SK-N-SH treated with all-trans-retinoic acid at 6 μM for 48 hours (cell line): ENCODE measurements around the gene RWDD4.

ENCODE experiments used
- GLIS3 ChIP-seq: fragments of 250-450 bp; sonication (Bioruptor Pico); IDR thresholded peaks from 2 replicates; pipeline ENCODE4 v1.5.0; 2020; ENCODE audit warnings: mild to moderate bottlenecking, moderate library complexity
- OSR1 ChIP-seq: fragments of 250-450 bp; sonication (Bioruptor Pico); IDR thresholded peaks from 2 replicates; pipeline ENCODE4 v1.8.0; 2022; ENCODE audit warnings: moderate library complexity, mild to moderate bottlenecking, inconsistent platforms
- PPARA ChIP-seq: fragments of 250-450 bp; sonication (Bioruptor Pico); IDR thresholded peaks from 2 replicates; pipeline ENCODE4 v1.5.0; 2020; ENCODE audit warnings: mild to moderate bottlenecking, borderline replicate concordance
- SNAI2 ChIP-seq: fragments of 250-450 bp; sonication (Bioruptor Pico); IDR thresholded peaks from 2 replicates; pipeline ENCODE4 v1.5.0; 2020; ENCODE audit warnings: mild to moderate bottlenecking, moderate library complexity
- TCF4 ChIP-seq: fragments of 250-450 bp; sonication (Bioruptor Pico); IDR thresholded peaks from 2 replicates; pipeline ENCODE4 v1.8.0; 2021; ENCODE audit warnings: mild to moderate bottlenecking, moderate library complexity, borderline replicate concordance
- TOX ChIP-seq: fragments of 250-450 bp; sonication (Bioruptor Pico); IDR thresholded peaks from 2 replicates; pipeline ENCODE4 v1.8.0; 2021; ENCODE audit warnings: mild to moderate bottlenecking, moderate library complexity, borderline replicate concordance
- ZFP30 ChIP-seq: fragments of 450-650 bp; formaldehyde crosslinking; IDR thresholded peaks from 2 replicates; pipeline ENCODE4 v1.5.0; 2022; ENCODE audit warnings: mild to moderate bottlenecking, moderate library complexity
- ZNF565 ChIP-seq: fragments of 450-650 bp; formaldehyde crosslinking; conservative IDR thresholded peaks from 2 replicates; pipeline ENCODE4 v1.5.0; 2020; ENCODE audit warnings: low read depth, mild to moderate bottlenecking, moderate library complexity
- ZNF8 ChIP-seq: fragments of 450-650 bp; formaldehyde crosslinking; IDR thresholded peaks from 2 replicates; pipeline ENCODE4 v1.5.0; 2020; ENCODE audit warnings: mild to moderate bottlenecking, moderate library complexity
- TF ChIP-seq, protein P1 (sequence below): fragments of 250-450 bp; sonication (Bioruptor Pico); IDR thresholded peaks from 2 replicates; pipeline ENCODE4 v1.8.0; 2020; ENCODE audit warnings: mild to moderate bottlenecking, moderate library complexity, borderline replicate concordance
- TF ChIP-seq, protein P2 (sequence below): fragments of 250-450 bp; sonication (Bioruptor Pico); IDR thresholded peaks from 2 replicates; pipeline ENCODE4 v1.8.0; 2021; ENCODE audit warnings: low read depth, mild to moderate bottlenecking, moderate library complexity, borderline replicate concordance
- TF ChIP-seq, protein P3 (sequence below): fragments of 250-450 bp; sonication (Bioruptor Pico); IDR thresholded peaks from 2 replicates; pipeline ENCODE4 v1.5.1; 2020; ENCODE audit warnings: low read depth, mild to moderate bottlenecking, moderate library complexity

DNA sequence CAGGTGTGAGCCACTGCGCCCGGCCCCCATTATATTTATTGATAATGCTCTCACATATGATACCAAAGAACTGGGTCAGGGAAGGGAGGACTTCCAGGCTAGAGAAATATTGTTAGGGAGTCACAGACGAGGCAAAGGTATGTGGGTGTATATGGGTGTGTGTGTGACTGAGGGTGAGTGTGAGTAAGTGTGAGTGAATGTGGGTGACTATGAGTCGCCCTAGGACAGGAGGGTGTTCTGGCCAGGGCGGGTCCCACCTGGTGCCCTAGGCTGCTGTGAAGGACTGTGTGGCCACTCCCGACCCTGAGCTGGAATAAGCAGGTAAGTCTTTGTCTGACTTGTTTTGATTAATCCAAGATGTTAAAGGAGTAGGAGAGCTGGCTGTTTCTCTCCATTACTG, 34.4 kb downstream of the RWDD4 start:
- TF ChIP-seq, protein P1, sequence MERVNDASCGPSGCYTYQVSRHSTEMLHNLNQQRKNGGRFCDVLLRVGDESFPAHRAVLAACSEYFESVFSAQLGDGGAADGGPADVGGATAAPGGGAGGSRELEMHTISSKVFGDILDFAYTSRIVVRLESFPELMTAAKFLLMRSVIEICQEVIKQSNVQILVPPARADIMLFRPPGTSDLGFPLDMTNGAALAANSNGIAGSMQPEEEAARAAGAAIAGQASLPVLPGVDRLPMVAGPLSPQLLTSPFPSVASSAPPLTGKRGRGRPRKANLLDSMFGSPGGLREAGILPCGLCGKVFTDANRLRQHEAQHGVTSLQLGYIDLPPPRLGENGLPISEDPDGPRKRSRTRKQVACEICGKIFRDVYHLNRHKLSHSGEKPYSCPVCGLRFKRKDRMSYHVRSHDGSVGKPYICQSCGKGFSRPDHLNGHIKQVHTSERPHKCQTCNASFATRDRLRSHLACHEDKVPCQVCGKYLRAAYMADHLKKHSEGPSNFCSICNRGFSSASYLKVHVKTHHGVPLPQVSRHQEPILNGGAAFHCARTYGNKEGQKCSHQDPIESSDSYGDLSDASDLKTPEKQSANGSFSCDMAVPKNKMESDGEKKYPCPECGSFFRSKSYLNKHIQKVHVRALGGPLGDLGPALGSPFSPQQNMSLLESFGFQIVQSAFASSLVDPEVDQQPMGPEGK (CRISPR knock-in tag): no peak
- TF ChIP-seq TOX (CRISPR knock-in tag) (no peak), TCF4 (no peak), ZNF8 (CRISPR knock-in tag) (no peak), PPARA (CRISPR knock-in tag) (no peak), ZFP30 (CRISPR knock-in tag) (no peak), GLIS3 (no peak), ZNF565 (no peak), OSR1 (CRISPR knock-in tag) (no peak), SNAI2 (CRISPR knock-in tag) (no peak)
- TF ChIP-seq, protein P2, sequence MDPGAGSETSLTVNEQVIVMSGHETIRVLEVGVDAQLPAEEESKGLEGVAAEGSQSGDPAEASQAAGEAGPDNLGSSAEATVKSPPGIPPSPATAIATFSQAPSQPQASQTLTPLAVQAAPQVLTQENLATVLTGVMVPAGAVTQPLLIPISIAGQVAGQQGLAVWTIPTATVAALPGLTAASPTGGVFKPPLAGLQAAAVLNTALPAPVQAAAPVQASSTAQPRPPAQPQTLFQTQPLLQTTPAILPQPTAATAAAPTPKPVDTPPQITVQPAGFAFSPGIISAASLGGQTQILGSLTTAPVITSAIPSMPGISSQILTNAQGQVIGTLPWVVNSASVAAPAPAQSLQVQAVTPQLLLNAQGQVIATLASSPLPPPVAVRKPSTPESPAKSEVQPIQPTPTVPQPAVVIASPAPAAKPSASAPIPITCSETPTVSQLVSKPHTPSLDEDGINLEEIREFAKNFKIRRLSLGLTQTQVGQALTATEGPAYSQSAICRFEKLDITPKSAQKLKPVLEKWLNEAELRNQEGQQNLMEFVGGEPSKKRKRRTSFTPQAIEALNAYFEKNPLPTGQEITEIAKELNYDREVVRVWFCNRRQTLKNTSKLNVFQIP (CRISPR knock-in tag): no peak
- TF ChIP-seq, protein P3, sequence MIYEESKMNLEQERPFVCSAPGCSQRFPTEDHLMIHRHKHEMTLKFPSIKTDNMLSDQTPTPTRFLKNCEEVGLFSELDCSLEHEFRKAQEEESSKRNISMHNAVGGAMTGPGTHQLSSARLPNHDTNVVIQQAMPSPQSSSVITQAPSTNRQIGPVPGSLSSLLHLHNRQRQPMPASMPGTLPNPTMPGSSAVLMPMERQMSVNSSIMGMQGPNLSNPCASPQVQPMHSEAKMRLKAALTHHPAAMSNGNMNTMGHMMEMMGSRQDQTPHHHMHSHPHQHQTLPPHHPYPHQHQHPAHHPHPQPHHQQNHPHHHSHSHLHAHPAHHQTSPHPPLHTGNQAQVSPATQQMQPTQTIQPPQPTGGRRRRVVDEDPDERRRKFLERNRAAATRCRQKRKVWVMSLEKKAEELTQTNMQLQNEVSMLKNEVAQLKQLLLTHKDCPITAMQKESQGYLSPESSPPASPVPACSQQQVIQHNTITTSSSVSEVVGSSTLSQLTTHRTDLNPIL: no peak
